HEK293 (cell line): ENCODE data around the gene ADD1.

Source experiments
- CTCF ChIA-PET: fragments of 350-600 bp; formaldehyde crosslinking; extraction: SDS; loops from one replicate; lab custom pipeline; 2021; ENCODE audit warnings: antibody characterized with exemption; lab: Yijun Ruan, JAX
- POLR2A ChIA-PET: fragments of 300-600 bp; formaldehyde crosslinking; extraction: SDS; loops from one replicate; lab custom pipeline; 2020; ENCODE audit warnings: antibody characterized with exemption, inconsistent platforms; lab: Yijun Ruan, JAX
- H3K27ac ChIP-seq: fragments of 200-500 bp; sonication (Bioruptor generic); 2 replicates; pipeline ENCODE4 v1.5.1; 2014; ENCODE audit warnings: low read depth, low read length, control low read depth, inconsistent platforms; ENCODE audit errors: extremely low read depth
- H3K36me3 ChIP-seq, 2 experiments: fragments of 200-500 bp in 1 of 2; sonication (Bioruptor generic) in 1 of 2; 1 replicate in 1 of 2; 2 replicates in 1 of 2; pipeline ENCODE4 v1.5.1; 2014 to 2017; ENCODE audit warnings: inconsistent platforms in 2 of 2, low read length in 2 of 2; ENCODE audit not compliant: control insufficient read depth in 2 of 2, insufficient read depth in 1 of 2
- H3K4me1 ChIP-seq: fragments of 200-500 bp; sonication (Bioruptor generic); 2 replicates; pipeline ENCODE4 v1.5.1; 2014; ENCODE audit warnings: mild to moderate bottlenecking, low read length, inconsistent platforms; ENCODE audit not compliant: control insufficient read depth, insufficient read depth
- H3K4me3 ChIP-seq: 2 replicates; pipeline ENCODE4 v1.5.1; 2011; ENCODE audit warnings: low read depth, mild to moderate bottlenecking, control low read depth, low read length, moderate library complexity
- H3K9me3 ChIP-seq: fragments of 200-500 bp; sonication (Bioruptor generic); 2 replicates; pipeline ENCODE4 v1.5.1; 2014; ENCODE audit warnings: low read depth, low read length, inconsistent platforms; ENCODE audit not compliant: control insufficient read depth, insufficient read depth
- BCL6B ChIP-seq: fragments of 450-650 bp; formaldehyde crosslinking; IDR thresholded peaks from 2 replicates; pipeline ENCODE4 v1.5.1; 2017; ENCODE audit warnings: missing biosample characterization, missing genetic modification characterization
- GLIS2 ChIP-seq: fragments of 450-650 bp; formaldehyde crosslinking; IDR thresholded peaks from 2 replicates; pipeline ENCODE4 v1.5.1; 2016; ENCODE audit warnings: missing biosample characterization, missing genetic modification characterization
- KLF7 ChIP-seq: fragments of 450-650 bp; formaldehyde crosslinking; IDR thresholded peaks from 2 replicates; pipeline ENCODE4 v1.5.1; 2016; ENCODE audit warnings: missing biosample characterization, missing genetic modification characterization, borderline replicate concordance
- OSR2 ChIP-seq: fragments of 450-650 bp; formaldehyde crosslinking; IDR thresholded peaks from 2 replicates; pipeline ENCODE4 v1.5.1; 2016; ENCODE audit warnings: missing biosample characterization, missing genetic modification characterization
- PRDM1 ChIP-seq: fragments of 450-650 bp; formaldehyde crosslinking; IDR thresholded peaks from 2 replicates; pipeline ENCODE4; 2016; ENCODE audit warnings: missing biosample characterization, missing genetic modification characterization
- YY2 ChIP-seq: fragments of 450-650 bp; formaldehyde crosslinking; IDR thresholded peaks from 2 replicates; pipeline ENCODE4 v1.5.1; 2016; ENCODE audit warnings: missing biosample characterization, missing genetic modification characterization
- ZBTB6 ChIP-seq: fragments of 450-650 bp; formaldehyde crosslinking; IDR thresholded peaks from 2 replicates; pipeline ENCODE4 v1.5.1; 2017; ENCODE audit warnings: missing biosample characterization, missing genetic modification characterization
- ZNF140 ChIP-seq: fragments of 450-650 bp; formaldehyde crosslinking; IDR thresholded peaks from 2 replicates; pipeline ENCODE4 v1.5.1; 2016; ENCODE audit warnings: missing biosample characterization, missing genetic modification characterization
- ZNF174 ChIP-seq: fragments of 450-650 bp; formaldehyde crosslinking; IDR thresholded peaks from 2 replicates; pipeline ENCODE4 v1.5.0; 2017; ENCODE audit warnings: missing biosample characterization, mild to moderate bottlenecking, missing genetic modification characterization
- ZNF175 ChIP-seq: fragments of 450-650 bp; formaldehyde crosslinking; IDR thresholded peaks from 2 replicates; pipeline ENCODE4 v1.5.1; 2016; ENCODE audit warnings: missing biosample characterization, missing genetic modification characterization
- ZNF239 ChIP-seq: fragments of 450-650 bp; formaldehyde crosslinking; IDR thresholded peaks from 2 replicates; pipeline ENCODE4 v1.5.1; 2016; ENCODE audit warnings: missing biosample characterization, missing genetic modification characterization
- ZNF280C ChIP-seq: fragments of 450-650 bp; formaldehyde crosslinking; IDR thresholded peaks from 2 replicates; pipeline ENCODE4 v1.5.1; 2016; ENCODE audit warnings: missing biosample characterization, missing genetic modification characterization
- ZNF292 ChIP-seq: fragments of 450-650 bp; formaldehyde crosslinking; IDR thresholded peaks from 2 replicates; pipeline ENCODE4 v1.5.1; 2016; ENCODE audit warnings: low read depth, missing biosample characterization, missing genetic modification characterization, borderline replicate concordance
- ZNF530 ChIP-seq: fragments of 450-650 bp; formaldehyde crosslinking; IDR thresholded peaks from 2 replicates; pipeline ENCODE4 v1.5.1; 2016; ENCODE audit warnings: low read depth, missing biosample characterization, missing genetic modification characterization
- ZNF561 ChIP-seq: fragments of 450-650 bp; IDR thresholded peaks from 2 replicates; pipeline ENCODE4 v1.5.1; 2018; ENCODE audit warnings: missing biosample characterization, missing genetic modification characterization, borderline replicate concordance
- ZNF585B ChIP-seq: fragments of 450-650 bp; formaldehyde crosslinking; IDR thresholded peaks from 2 replicates; pipeline ENCODE4 v1.5.1; 2016; ENCODE audit warnings: missing biosample characterization, missing genetic modification characterization
- ZNF600 ChIP-seq: fragments of 450-650 bp; formaldehyde crosslinking; IDR thresholded peaks from 2 replicates; pipeline ENCODE4 v1.5.1; 2016; ENCODE audit warnings: missing biosample characterization, missing genetic modification characterization
- ZNF664 ChIP-seq: fragments of 450-650 bp; formaldehyde crosslinking; IDR thresholded peaks from 2 replicates; pipeline ENCODE4 v1.5.1; 2016; ENCODE audit warnings: missing biosample characterization, missing genetic modification characterization

The ADD1 gene

GRCh38 chr4:2849267-2850152 is 5.9 kb downstream of the ADD1 start:
- TF ChIP-seq ZBTB6 (tag by site-specific recombination) = no peak
- TF ChIP-seq ZNF140 (tag by site-specific recombination) = no peak
- no peak for TF ChIP-seq ZNF292 (tag by site-specific recombination)
- no peak for TF ChIP-seq ZNF664 (tag by site-specific recombination)
- TF ChIP-seq GLIS2 (tag by site-specific recombination) = no peak
- no peak for TF ChIP-seq ZNF530 (tag by site-specific recombination)
- 0 out of 2 replicates have a peak, but pooled peaks have one; percentile 30 for TF ChIP-seq ZNF600
- no peak for TF ChIP-seq ZNF175 (tag by site-specific recombination)
- no peak for TF ChIP-seq ZNF239
- TF ChIP-seq YY2 (tag by site-specific recombination) = no peak
- TF ChIP-seq ZNF280C (tag by site-specific recombination) = no peak
- TF ChIP-seq PRDM1 (tag by site-specific recombination) = peak; percentile 35; the same call in 1 of the 2 replicates
- no peak for TF ChIP-seq ZNF585B (tag by site-specific recombination)
- TF ChIP-seq, all 188 proteins: peak for 2
- peaks cover 0 to 11% of the 10 kb centered on the region in 2 experiments; a peak in 1 of 3 replicates for H3K36me3 ChIP-seq
- H3K27ac ChIP-seq = no peak overlapping the region
- ChIA-PET POLR2A (no interaction called here), CTCF (no interaction called here)
- no peak overlapping the region for H3K4me3 ChIP-seq
- no peaks in the 10 kb centered on the region for H3K9me3 ChIP-seq
- H3K4me1 ChIP-seq = no peaks in the 10 kb centered on the region

- no peak overlapping the region for H3K4me3 ChIP-seq
- H3K9me3 ChIP-seq = no peaks in the 10 kb centered on the region
- ChIA-PET CTCF (interaction anchor here (0.6 to 1.1 kb wide), 2 partner anchors 11 to 20 kb away, joined by 3 read pairs; no protein-coding TSS in a partner anchor), POLR2A (interaction anchor here (0.7 kb wide), 1 partner anchor 10 kb away, joined by 3 read pairs; no protein-coding TSS in a partner anchor)
- TF ChIP-seq ZNF174 (tag by site-specific recombination) (no peak), KLF7 (tag by site-specific recombination) (no peak), BCL6B (tag by site-specific recombination) (peak; percentile 88), OSR2 (tag by site-specific recombination) (no peak), ZNF140 (tag by site-specific recombination) (no peak), ZNF561 (tag by site-specific recombination) (no peak)
- no peak overlapping the region for H3K27ac ChIP-seq
- peaks cover 0 to 16% of the 10 kb centered on the region in 2 experiments; a peak in 1 of 3 replicates for H3K36me3 ChIP-seq
- H3K4me1 ChIP-seq = peaks cover 6% of the 10 kb centered on the region; the same call in 1 of the 2 replicates
Measured at GRCh38 chr4:2850966-2851798, 7.5 kb downstream of the ADD1 start.
